Breast epithelium (tissue), 3 donors: ENCODE data around the gene WHRN.

Source experiments
- CTCF ChIP-seq, 3 donors: fragments of 450-650 bp; IDR thresholded peaks; one replicate each; pipeline ENCODE4 v1.5.1; 2016 to 2017; ENCODE audit warnings: antibody characterized with exemption in 3 of 3, mild to moderate bottlenecking in 3 of 3, moderate library complexity in 3 of 3
- POLR2A ChIP-seq: fragments of 450-650 bp; IDR thresholded peaks from one replicate; pipeline ENCODE4 v1.6.1; 2016; ENCODE audit warnings: antibody characterized with exemption, mild to moderate bottlenecking, moderate library complexity
- POLR2AphosphoS5 ChIP-seq, 3 donors: sonication (generic); formaldehyde crosslinking; IDR thresholded peaks; one replicate each; pipeline ENCODE4 v1.6.1; 2017; ENCODE audit warnings: antibody characterized with exemption in 3 of 3

GRCh38 chr9:114425126-114425525, 80.1 kb downstream of the WHRN start:
- TF ChIP-seq CTCF (IDR thresholded peaks at IDR 0.05) (no peak), POLR2AphosphoS5 (IDR thresholded peaks at IDR 0.05) (no peak), POLR2A (no peak)
